ENCODE results near the gene FZD1. TPM values are rescaled to one million over a fixed set of nuclear protein-coding genes. Genes with fewer than 3 reads are reported as not detected.

FZD1 gene
- total RNA-seq: 10.0 TPM

GRCh38 chr7:91264046-91264923 lies at the start of gene FZD1:
TSS of gene FZD1 (plus strand) at chr7:91264433. CDS start at chr7:91264881, 448 bp downstream.
- peak; percentile 96 for DNase-seq

DNA sequence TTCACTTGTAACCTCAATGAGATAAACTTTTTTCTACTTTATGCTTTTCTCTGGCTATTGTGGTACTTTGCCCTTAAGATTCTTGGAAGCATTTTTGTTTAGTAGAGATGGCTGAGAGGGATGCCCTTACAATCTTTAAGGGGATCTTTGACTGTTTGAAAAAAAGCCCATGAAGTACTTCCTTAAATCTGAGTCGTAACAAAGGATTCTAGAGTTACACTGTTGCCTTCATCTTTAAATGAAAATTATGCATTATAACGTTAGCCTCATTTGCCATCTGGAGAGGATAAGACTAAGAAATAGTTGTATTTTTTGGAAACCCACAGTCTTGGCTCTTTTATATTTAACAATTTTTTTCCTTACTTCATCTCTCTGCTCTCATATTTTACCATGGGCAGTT lies 37.8 kb upstream of the FZD1 start:
- no peak for DNase-seq

- no peak for DNase-seq
Observed at GRCh38 chr7:91228327-91228726, 35.9 kb upstream of the FZD1 start.

- DNase-seq: no peak
Observed at GRCh38 chr7:91228927-91229558, 35.2 kb upstream of the FZD1 start.

- DNase-seq: no peak
Observed at GRCh38 chr7:91230100-91230499, 34.1 kb upstream of the FZD1 start.

GRCh38 chr7:91230503-91230902 lies 33.7 kb upstream of the FZD1 start:
- DNase-seq: no peak

GRCh38 chr7:91233212-91233611 lies 31.0 kb upstream of the FZD1 start:
- peak; percentile 5 for DNase-seq

GRCh38 chr7:91235211-91235832 lies 28.9 kb upstream of the FZD1 start:
- no peak for DNase-seq

- no peak for DNase-seq
Observed at GRCh38 chr7:91239171-91239604, 25.0 kb upstream of the FZD1 start.

GRCh38 chr7:91239772-91240171 lies 24.5 kb upstream of the FZD1 start:
- no peak for DNase-seq

DNA sequence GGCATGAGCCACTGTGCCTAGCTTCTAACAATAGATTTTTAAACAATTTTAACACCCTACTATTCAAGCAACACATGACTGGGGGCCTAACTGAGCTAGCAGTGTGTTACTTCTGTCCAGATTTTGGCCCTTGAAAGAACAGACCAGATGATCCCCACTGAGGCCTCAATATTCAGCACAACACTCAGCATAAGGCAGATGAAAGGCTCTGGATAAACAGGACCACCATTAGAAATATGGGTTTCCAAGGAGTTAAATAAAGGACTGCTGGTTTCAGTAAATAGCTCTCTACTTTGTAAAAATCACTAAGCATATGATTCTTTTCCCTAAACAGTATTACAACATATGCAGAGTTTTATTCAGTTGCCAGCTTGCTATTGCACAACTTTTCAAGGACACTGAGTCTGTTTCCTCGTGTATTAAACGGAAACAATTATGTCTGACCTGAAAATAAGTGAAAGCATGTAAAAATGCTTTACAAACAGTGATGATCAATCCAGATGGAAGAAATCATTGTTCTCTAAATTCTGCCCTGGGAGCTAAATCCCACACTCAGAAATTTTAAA lies 23.8 kb upstream of the FZD1 start:
- no peak for DNase-seq

DNA sequence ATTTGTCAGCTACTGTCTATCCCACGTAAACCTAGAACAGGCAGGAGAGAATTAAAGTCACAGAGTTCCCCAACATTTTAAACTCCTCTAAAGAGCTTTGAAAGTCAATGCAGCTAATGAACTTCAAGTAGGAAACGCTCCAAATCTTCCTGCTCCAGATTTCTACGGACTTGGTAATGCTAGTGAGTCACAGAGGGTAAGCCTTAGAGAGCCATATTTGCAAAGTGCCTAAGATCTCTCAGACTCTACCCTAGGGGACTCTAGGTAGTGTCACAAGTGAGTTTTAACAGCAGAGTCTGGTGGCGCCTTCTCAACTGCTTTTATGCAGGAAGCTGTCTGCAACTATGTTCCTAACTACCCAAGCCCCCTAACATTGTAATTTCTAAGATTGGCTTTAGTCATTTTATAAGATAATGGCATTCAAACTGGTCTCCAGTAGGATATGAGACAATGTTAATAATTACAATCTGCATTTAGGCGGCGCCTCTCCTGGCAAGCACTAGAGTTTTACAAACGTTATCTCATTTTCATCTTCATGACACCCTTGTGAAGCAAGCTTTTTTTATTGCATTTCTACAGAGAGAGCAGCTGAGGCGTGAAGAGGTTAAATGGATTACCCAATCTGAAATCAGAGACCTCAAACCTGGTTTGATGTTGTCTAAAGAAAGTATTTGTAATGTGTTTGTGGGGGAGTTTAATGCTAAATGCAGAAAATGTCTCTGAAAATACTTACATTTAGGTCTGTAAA lies 22.0 kb upstream of the FZD1 start:
- no peak for DNase-seq

GRCh38 chr7:91243591-91244301 lies 20.5 kb upstream of the FZD1 start:
- no peak for DNase-seq

DNA sequence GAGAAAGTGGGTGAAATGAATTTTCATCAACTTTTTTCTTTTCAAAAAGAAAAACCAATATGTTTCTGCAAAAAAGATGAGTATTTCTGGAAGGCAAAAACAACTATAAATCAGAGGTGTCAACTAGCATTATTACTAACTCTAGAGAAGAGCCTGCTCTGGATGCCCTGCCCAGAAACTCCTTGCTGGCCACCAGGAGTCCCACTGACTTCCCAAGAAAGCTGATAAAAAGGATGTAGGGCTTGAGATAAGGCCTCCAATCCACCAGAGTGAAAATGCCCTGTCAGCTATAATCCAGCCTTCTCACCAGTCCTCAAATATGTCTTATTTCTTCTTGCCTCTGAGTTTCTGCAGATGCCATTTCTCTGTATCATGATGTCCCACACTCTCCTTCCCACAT lies 16.7 kb upstream of the FZD1 start:
- DNase-seq: no peak

DNA sequence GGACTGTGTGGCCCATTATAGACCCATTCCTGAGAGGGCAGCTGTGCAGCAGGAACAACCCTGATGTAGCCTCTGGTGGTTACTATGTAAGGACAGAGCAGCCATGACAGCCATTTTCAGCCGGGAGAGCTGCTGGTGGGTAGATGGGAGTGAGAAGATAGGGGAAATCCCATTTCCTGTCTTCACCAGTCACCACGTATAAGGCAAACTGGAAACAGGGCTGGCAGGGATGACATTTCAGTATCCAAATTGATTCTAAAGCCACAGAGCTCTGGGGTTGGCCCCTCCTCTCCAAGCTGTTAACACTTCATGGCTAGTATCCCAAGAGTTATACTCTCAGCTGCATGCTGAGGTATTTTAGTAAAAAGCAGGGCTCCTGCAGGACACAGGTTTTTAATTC lies 15.2 kb upstream of the FZD1 start:
- no peak for DNase-seq

- no peak for DNase-seq
Observed at GRCh38 chr7:91249506-91250233, 14.6 kb upstream of the FZD1 start.

DNA sequence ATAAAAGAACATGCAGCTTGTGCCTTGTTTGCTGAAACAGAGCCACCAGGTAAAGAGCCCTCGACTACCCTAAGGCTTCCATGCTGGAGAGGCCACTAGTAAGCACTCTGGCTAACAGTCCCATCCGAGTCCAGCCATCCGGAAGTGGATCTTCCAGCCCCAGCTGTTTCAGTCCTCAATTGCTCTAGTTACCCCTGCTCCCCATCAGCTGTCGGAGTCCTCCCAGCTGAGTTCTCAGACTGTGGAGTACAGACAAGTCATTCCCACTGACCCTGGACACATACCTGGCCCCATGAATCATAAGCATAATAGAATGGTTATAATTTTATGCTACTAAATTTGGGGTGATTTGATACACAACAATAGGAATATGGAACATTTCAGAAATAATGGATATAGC lies 13.5 kb upstream of the FZD1 start:
- DNase-seq: no peak

- DNase-seq: no peak
Observed at GRCh38 chr7:91251877-91252276, 12.4 kb upstream of the FZD1 start.

DNA sequence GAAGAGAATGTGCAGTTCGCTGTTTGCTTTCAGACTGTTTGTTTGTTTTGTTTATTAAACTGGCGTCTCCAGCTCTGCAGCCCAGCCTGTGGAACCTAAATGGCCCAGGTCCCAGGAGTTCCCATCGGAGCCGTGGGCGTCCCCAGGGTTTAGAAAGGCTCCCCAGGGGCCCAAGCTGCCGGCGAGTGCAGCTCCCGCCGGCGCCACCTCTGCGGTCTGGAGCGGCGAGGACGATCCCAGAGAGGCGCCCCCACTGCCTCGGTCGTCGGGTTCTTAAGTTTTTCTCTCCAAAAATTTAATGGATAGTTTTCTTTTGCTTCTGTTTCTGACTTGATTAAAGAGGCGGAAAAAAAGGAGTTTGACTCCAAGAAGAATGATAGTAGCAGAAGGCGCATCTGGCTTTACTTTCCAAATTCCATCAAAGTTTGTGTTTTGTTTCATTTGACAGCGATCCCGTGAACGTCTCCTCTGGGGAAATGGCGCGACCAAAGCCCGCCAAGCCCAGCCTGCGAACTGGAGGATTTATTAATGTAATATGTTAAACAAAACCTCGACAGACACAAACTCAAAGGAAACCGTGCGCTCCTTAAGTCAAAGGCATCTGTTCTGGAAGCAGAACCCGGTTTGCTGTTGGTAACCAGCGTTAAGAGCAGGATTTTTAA lies 718 bp upstream of the FZD1 start:
- DNase-seq: no peak
